ENCODE data around the gene CYP2B6.

DNA sequence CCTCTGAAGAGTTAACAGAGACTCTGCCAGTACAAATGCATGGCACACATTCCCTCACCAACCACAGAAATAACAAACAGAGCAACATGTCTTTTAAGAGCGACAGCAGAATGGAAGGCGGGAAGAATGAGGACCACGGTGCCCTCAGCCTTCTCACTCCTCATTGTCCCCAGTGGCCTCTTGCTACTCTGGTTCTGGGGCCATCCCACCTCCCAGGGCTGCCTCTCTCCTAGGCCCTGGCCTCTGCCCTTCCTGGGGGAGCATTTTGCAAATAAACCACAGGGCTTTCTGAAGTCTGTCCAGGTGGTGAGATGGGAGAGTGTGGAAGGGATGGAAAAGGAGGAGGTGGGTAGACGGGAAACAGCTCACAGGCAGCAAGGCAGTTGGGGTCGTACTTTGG, 28.3 kb downstream of the CYP2B6 start:
- no peak for TF ChIP-seq EP300 (IDR thresholded peaks at IDR 0.05)
- TF ChIP-seq, protein P1, sequence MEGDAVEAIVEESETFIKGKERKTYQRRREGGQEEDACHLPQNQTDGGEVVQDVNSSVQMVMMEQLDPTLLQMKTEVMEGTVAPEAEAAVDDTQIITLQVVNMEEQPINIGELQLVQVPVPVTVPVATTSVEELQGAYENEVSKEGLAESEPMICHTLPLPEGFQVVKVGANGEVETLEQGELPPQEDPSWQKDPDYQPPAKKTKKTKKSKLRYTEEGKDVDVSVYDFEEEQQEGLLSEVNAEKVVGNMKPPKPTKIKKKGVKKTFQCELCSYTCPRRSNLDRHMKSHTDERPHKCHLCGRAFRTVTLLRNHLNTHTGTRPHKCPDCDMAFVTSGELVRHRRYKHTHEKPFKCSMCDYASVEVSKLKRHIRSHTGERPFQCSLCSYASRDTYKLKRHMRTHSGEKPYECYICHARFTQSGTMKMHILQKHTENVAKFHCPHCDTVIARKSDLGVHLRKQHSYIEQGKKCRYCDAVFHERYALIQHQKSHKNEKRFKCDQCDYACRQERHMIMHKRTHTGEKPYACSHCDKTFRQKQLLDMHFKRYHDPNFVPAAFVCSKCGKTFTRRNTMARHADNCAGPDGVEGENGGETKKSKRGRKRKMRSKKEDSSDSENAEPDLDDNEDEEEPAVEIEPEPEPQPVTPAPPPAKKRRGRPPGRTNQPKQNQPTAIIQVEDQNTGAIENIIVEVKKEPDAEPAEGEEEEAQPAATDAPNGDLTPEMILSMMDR (IDR thresholded peaks at IDR 0.05): no peak
- no peak for TF ChIP-seq POLR2A (IDR thresholded peaks at IDR 0.05)

Measured in gastroesophageal sphincter (tissue), 3 donors.